Stimulated activated CD8-positive, alpha-beta memory T cell treated with anti-CD3 and anti-CD28 coated beads, Interleukin-7, amount 100 ng/mL, for 1 hour (primary cell): ENCODE results near the gene ZFAND2B.
"Not testable (repeated sequence)": the region's sequence is repeated elsewhere in the genome, so short reads cannot be mapped to it uniquely, and the experiment has no call there.

Experiments used
- DNase-seq, 2 donors: peaks; one replicate each; pipeline ENCODE4 v3.0.0-alpha.2; 2020; ENCODE audit warnings: low read depth in 2 of 2

The ZFAND2B gene

DNA sequence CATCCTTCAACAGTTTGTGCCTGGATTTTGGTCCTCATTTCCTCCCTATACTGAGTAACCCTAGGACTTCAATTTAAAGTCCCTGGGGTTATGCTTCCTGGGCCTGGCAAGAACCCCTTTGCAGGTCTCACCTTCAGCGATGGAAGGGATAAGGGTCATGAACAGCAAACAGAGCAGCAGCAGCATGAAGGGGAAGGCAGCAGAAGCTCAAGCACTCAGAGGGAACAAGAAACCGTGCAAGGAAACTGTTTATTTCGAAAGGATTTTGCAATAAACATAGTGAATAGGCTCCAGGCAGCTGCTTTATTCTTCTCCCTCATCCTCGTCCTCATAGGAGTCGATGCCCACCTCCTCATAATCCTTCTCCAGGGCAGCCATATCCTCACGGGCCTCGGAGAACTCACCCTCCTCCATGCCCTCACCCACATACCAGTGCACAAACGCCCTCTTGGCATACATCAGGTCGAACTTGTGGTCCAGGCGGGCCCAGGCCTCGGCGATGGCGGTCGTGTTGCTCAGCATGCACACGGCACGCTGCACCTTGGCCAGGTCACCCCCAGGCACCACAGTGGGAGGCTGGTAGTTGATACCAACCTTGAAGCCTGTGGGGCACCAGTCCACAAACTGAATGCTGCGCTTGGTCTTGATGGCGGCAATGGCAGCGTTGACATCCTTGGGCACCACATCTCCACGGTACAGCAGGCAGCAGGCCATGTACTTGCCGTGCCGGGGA lies 43.6 kb downstream of the ZFAND2B start:
- DNase-seq, result no peak

- no peak for DNase-seq
Measured at GRCh38 chr2:219251656-219252055, 45.1 kb downstream of the ZFAND2B start.

DNA sequence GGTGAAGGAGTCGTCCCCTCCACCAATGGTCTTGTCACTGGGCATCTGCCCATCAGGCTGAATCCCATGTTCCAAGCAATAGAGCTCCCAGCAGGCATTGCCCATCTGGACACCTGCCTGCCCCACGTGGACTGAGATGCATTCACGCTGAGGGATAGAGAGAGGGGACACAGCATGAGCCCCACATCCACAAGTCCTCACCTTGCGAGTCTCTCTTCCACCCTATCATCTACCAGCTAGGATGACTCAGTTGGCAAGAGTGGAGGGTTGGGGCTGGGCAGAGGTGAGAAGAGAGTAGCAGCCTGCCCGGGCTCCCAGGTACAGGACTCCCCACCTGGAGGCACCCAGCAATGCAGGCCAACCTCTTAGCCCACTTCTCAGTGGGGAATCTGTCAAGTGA lies 45.5 kb downstream of the ZFAND2B start:
- DNase-seq, result no peak

GRCh38 chr2:219252570-219252899 lies 46.0 kb downstream of the ZFAND2B start:
- no peak for DNase-seq

GRCh38 chr2:219252900-219253752 lies 46.5 kb downstream of the ZFAND2B start, which contains the start of gene TUBA4B:
Gene TUBA4B, plus strand, starts transcription at chr2:219253243. Its CDS starts 165 bp downstream, at chr2:219253408.
- no peak for DNase-seq

- DNase-seq, result peak; percentile 80 to 84
Measured at GRCh38 chr2:219253753-219254589, 47.4 kb downstream of the ZFAND2B start, which contains the start of gene TUBA4A. Gene TUBA4A, minus strand, starts transcription at chr2:219253918. Its CDS starts 60 bp downstream, at chr2:219253858.

DNA sequence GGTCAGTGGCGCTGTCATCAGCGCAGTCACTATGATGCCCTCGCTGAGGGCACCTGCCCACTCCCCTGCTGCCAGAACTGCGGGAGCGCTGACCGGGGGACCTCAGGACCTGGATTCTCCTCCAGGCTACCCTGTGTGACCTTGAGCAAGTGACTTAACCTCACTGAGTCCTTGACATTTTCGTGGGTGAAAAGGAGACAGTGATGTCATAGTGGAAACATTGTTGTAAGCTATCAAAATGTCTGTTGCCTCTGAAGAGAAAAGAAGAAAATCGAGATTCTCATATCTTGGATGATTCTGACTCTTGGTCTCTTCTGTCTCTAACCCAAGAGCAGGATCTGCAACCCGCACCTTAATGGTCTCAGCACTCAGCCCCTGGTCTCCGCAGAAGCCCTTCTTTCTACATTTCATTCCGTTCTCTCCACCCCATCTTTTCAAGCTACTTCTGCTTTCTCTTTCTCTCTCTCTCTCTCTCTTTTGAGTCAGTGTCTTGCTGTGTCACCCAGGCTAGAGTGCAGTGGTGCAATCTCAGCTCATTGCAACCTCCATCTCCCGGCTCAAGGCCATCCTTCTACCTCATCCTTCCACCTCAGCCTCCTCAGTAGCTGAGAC lies 48.1 kb downstream of the ZFAND2B start:
- no peak for DNase-seq

DNA sequence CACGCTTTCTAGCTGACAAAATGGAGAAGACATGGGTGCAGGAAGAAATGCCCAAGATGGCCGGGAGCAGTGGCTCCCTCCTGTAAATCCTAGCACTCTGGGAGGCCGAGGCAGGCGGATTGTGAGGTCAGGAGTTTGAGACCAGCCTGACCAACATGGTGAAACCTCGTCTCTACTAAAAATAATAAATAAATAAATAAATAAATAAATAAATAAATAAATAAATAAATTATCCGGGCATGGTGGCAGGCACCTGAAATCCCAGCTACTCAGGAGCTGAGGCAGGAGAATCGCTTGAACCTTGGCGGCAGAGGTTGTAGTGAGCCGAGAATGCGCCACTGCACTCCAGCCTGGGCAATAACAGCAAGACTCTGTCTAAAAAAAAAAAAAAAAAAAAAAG lies 52.4 kb downstream of the ZFAND2B start:
- not testable (repeated sequence) for DNase-seq
